ENCODE measurements around the gene CDKN1A. TPM values are rescaled to one million over a fixed set of nuclear protein-coding genes. Genes with fewer than 3 reads are reported as not detected.
"Not testable (repeated sequence)": the region's sequence is repeated elsewhere in the genome, so short reads cannot be mapped to it uniquely, and the experiment has no call there.

The CDKN1A gene
- total RNA-seq, 2 donors from 2014 or later: 311 to 457 TPM

GRCh38 chr6:36649701-36650484, 28.6 kb upstream of the CDKN1A start:
- TF ChIP-seq CTCF (IDR thresholded peaks at IDR 0.05): no peak
- Histone ChIP-seq H3K4me1 (ENCODE audit: control insufficient read depth in 1 of 2, low read depth in 2 of 2) (no peaks in the 10 kb centered on the region), H3K9me3 (no peaks in the 10 kb centered on the region), H3K27ac (no peak overlapping the region), H3K4me3 (no peak overlapping the region), H3K36me3 (no peaks in the 10 kb centered on the region), H3K27me3 (replicated peaks; ENCODE audit: insufficient read depth) (no peaks in the 10 kb centered on the region)
- DNase-seq (ENCODE audit: low spot score) (no peak), ATAC-seq (ENCODE audit: insufficient number of reproducible peaks, low FRiP score, low read depth) (no peak)

GRCh38 chr6:36650848-36651478, 27.6 kb upstream of the CDKN1A start:
- no peak overlapping the region for H3K27ac ChIP-seq
- H3K27me3 ChIP-seq (replicated peaks; ENCODE audit: insufficient read depth): no peaks in the 10 kb centered on the region
- no peaks in the 10 kb centered on the region for H3K36me3 ChIP-seq
- DNase-seq (ENCODE audit: low spot score) (no peak), ATAC-seq (ENCODE audit: insufficient number of reproducible peaks, low FRiP score, low read depth) (no peak)
- TF ChIP-seq CTCF (IDR thresholded peaks at IDR 0.05): no peak
- no peak overlapping the region for H3K4me3 ChIP-seq
- H3K4me1 ChIP-seq (ENCODE audit: control insufficient read depth in 1 of 2, low read depth in 2 of 2): no peaks in the 10 kb centered on the region
- no peaks in the 10 kb centered on the region for H3K9me3 ChIP-seq

- Histone ChIP-seq H3K36me3 (no peaks in the 10 kb centered on the region), H3K27ac (no peak overlapping the region), H3K9me3 (no peaks in the 10 kb centered on the region), H3K4me3 (no peak overlapping the region), H3K4me1 (ENCODE audit: control insufficient read depth in 1 of 2, low read depth in 2 of 2) (no peaks in the 10 kb centered on the region), H3K27me3 (replicated peaks; ENCODE audit: insufficient read depth) (no peaks in the 10 kb centered on the region)
- ATAC-seq (ENCODE audit: insufficient number of reproducible peaks, low FRiP score, low read depth) (no peak), DNase-seq (ENCODE audit: low spot score) (no peak)
- no peak for TF ChIP-seq CTCF (IDR thresholded peaks at IDR 0.05)
Observed at GRCh38 chr6:36651659-36652379, 26.7 kb upstream of the CDKN1A start.

- not testable (repeated sequence) for H3K4me3 ChIP-seq; ATAC-seq (ENCODE audit: insufficient number of reproducible peaks, low FRiP score, low read depth); H3K27ac ChIP-seq; H3K9me3 ChIP-seq; DNase-seq (ENCODE audit: low spot score); H3K27me3 ChIP-seq (replicated peaks; ENCODE audit: insufficient read depth); H3K36me3 ChIP-seq; H3K4me1 ChIP-seq (ENCODE audit: control insufficient read depth in 1 of 2, low read depth in 2 of 2)
Observed at GRCh38 chr6:36654469-36654868, 24.0 kb upstream of the CDKN1A start.

GRCh38 chr6:36655085-36655724, 23.3 kb upstream of the CDKN1A start:
- DNase-seq (ENCODE audit: low spot score): no peak
- H3K4me3 ChIP-seq: no peak overlapping the region
- no peaks in the 10 kb centered on the region for H3K36me3 ChIP-seq
- no peaks in the 10 kb centered on the region for H3K4me1 ChIP-seq (ENCODE audit: control insufficient read depth in 1 of 2, low read depth in 2 of 2)
- no peaks in the 10 kb centered on the region for H3K27me3 ChIP-seq (replicated peaks; ENCODE audit: insufficient read depth)
- H3K27ac ChIP-seq: no peak overlapping the region
- no peak for ATAC-seq (ENCODE audit: insufficient number of reproducible peaks, low FRiP score, low read depth)
- TF ChIP-seq CTCF (IDR thresholded peaks at IDR 0.05): no peak
- no peaks in the 10 kb centered on the region for H3K9me3 ChIP-seq

All from thoracic aorta (tissue), 2 donors.